Measurements from ENCODE around the gene RARG. TPM values are rescaled to one million over a fixed set of nuclear protein-coding genes. Genes with fewer than 3 reads are reported as not detected.

The RARG gene
- total RNA-seq, 4 donors from 2014 or later = 2.6 to 15.4 (median 7.6) TPM; not detected in 1

DNA sequence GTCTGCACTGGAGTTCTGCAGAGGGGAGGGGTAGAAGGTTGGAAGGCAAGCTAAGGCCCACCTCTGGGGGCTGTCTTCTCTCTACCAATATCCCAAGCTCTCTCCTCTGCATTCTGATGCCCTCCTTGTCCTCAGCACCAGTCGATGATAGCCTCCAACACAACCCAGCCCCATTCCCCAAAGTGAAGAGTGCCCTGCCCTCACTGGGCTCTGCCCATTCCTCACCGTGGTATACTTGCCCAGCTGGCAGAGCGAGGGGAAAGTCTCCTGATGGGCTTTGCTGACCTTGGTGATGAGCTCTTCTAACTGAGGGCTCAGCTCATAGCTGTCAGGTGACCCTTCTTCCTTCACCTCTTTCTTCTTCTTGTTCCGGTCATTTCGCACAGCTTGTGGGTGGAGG is 17.8 kb downstream of the RARG start:
- in situ Hi-C loops (cut with MboI; ENCODE audit: low pct_ligation_motif_present in 1 of 4, low pct_unique_long_range_greater_than_20kb in 1 of 4, low sequenced_read_pairs in 3 of 4) (loop anchor here in 3 of 4 donors (5.0 to 10.0 kb wide), 2 partner anchors 68 to 71 kb away; no protein-coding TSS in a partner anchor), intact Hi-C loops (cut with DNase I; ENCODE audit: low total_unique reads) (no loop called here)
- peak overlapping the region in 1 of 4 donors; percentile 4 for H3K27ac ChIP-seq
- peaks cover 0 to 9% (median 0%) of the 10 kb centered on the region in 4 donors for H3K36me3 ChIP-seq
- TF ChIP-seq POLR2A (IDR thresholded peaks at IDR 0.05) (no peak), POLR2AphosphoS5 (IDR thresholded peaks at IDR 0.05) (no peak), EP300 (IDR thresholded peaks at IDR 0.05; ENCODE audit: low read depth) (no peak)
- TF ChIP-seq, protein P1, sequence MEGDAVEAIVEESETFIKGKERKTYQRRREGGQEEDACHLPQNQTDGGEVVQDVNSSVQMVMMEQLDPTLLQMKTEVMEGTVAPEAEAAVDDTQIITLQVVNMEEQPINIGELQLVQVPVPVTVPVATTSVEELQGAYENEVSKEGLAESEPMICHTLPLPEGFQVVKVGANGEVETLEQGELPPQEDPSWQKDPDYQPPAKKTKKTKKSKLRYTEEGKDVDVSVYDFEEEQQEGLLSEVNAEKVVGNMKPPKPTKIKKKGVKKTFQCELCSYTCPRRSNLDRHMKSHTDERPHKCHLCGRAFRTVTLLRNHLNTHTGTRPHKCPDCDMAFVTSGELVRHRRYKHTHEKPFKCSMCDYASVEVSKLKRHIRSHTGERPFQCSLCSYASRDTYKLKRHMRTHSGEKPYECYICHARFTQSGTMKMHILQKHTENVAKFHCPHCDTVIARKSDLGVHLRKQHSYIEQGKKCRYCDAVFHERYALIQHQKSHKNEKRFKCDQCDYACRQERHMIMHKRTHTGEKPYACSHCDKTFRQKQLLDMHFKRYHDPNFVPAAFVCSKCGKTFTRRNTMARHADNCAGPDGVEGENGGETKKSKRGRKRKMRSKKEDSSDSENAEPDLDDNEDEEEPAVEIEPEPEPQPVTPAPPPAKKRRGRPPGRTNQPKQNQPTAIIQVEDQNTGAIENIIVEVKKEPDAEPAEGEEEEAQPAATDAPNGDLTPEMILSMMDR (IDR thresholded peaks at IDR 0.05) = no peak
- no peak for DNase-seq
- 88 to 100% methylated on average over 1 to 5 of the region's 5 CpGs for WGBS, 2 donors (ENCODE audit: low coverage in 1 of 2)
- no peaks in the 10 kb centered on the region for H3K9me3 ChIP-seq
- peaks cover 24 to 40% (median 26%) of the 10 kb centered on the region in 4 donors for H3K4me1 ChIP-seq
- no peaks in the 10 kb centered on the region for H3K27me3 ChIP-seq
- no peak overlapping the region for H3K4me3 ChIP-seq

DNA sequence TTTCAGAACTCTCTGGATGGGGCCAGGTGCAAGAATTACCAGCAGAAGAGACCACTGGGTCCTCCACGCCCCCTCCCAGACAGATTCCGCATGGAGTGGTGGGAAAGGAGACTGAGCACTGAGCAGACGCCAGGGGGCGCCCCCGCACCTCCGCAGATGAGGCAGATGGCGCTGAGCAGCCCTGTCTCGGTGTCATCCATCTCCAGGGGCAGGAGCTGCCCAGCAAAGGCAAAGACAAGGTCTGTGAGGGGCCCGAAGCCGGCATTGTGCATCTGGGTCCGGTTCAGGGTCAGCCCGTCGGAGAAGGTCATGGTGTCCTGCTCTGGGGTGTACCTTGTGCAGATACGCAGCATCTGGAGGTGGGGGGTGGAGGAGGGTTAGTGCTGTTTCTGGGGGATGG is 18.7 kb downstream of the RARG start:
- Histone ChIP-seq H3K4me1 (peaks cover 20 to 40% (median 22%) of the 10 kb centered on the region in 4 donors), H3K4me3 (no peak overlapping the region), H3K36me3 (peaks cover 0 to 9% (median 0%) of the 10 kb centered on the region in 4 donors), H3K27ac (peak overlapping the region in 1 of 4 donors; percentile 4), H3K9me3 (no peaks in the 10 kb centered on the region), H3K27me3 (no peaks in the 10 kb centered on the region)
- in situ Hi-C loops (cut with MboI; ENCODE audit: low pct_ligation_motif_present in 1 of 4, low pct_unique_long_range_greater_than_20kb in 1 of 4, low sequenced_read_pairs in 3 of 4) (loop anchor here in 3 of 4 donors (5.0 to 10.0 kb wide), 2 partner anchors 69 to 71 kb away; no protein-coding TSS in a partner anchor), intact Hi-C loops (cut with DNase I; ENCODE audit: low total_unique reads) (no loop called here)
- WGBS, 2 donors (ENCODE audit: low coverage in 1 of 2) = 9% methylated on average over 14 of the region's 14 CpGs; no CpG with 5 or more reads in 1 of the 2 donors
- peak; percentile 87 for DNase-seq
- peak in 1 of 3 donors; percentile 11 for TF ChIP-seq POLR2AphosphoS5 (IDR thresholded peaks at IDR 0.05)
- no peak for TF ChIP-seq EP300 (IDR thresholded peaks at IDR 0.05; ENCODE audit: low read depth)
- TF ChIP-seq, protein P1 (IDR thresholded peaks at IDR 0.05) = peak; percentile 92 to 97 (median 95)

DNA sequence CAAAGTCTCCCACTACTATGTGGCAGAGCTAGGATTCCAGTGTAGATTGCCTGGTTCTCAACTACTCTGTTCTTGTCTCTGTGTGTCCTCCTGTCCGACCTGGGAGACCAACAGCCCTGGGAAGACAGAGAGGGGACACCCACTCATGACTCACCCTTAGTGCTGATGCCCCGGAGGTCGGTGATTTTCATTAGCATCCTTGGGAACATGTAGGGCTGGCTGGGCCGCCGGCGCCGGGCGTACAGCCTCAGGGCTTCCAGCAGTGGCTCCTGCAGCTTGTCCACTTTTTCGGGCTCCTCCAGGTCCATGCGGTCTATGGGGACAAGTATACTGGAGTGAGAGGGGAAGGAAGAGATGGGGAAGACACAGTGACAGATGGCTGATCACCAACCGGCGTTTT is 19.1 kb downstream of the RARG start:
- intact Hi-C loops (cut with DNase I; ENCODE audit: low total_unique reads) (no loop called here), in situ Hi-C loops (cut with MboI; ENCODE audit: low pct_ligation_motif_present in 1 of 4, low pct_unique_long_range_greater_than_20kb in 1 of 4, low sequenced_read_pairs in 3 of 4) (loop anchor here in 3 of 4 donors (5.0 to 10.0 kb wide), 2 partner anchors 69 to 72 kb away; no protein-coding TSS in a partner anchor)
- Histone ChIP-seq H3K27ac (no peak overlapping the region), H3K27me3 (no peaks in the 10 kb centered on the region), H3K9me3 (no peaks in the 10 kb centered on the region), H3K36me3 (peaks cover 0 to 9% (median 0%) of the 10 kb centered on the region in 4 donors), H3K4me1 (peaks cover 16 to 40% (median 19%) of the 10 kb centered on the region in 4 donors), H3K4me3 (no peak overlapping the region)
- WGBS, 2 donors (ENCODE audit: low coverage in 1 of 2) = 55% methylated on average over 12 of the region's 12 CpGs; no CpG with 5 or more reads in 1 of the 2 donors
- TF ChIP-seq, protein P1 (IDR thresholded peaks at IDR 0.05) = no peak
- TF ChIP-seq POLR2A (IDR thresholded peaks at IDR 0.05) (no peak), POLR2AphosphoS5 (IDR thresholded peaks at IDR 0.05) (no peak)
- no peak for DNase-seq

DNA sequence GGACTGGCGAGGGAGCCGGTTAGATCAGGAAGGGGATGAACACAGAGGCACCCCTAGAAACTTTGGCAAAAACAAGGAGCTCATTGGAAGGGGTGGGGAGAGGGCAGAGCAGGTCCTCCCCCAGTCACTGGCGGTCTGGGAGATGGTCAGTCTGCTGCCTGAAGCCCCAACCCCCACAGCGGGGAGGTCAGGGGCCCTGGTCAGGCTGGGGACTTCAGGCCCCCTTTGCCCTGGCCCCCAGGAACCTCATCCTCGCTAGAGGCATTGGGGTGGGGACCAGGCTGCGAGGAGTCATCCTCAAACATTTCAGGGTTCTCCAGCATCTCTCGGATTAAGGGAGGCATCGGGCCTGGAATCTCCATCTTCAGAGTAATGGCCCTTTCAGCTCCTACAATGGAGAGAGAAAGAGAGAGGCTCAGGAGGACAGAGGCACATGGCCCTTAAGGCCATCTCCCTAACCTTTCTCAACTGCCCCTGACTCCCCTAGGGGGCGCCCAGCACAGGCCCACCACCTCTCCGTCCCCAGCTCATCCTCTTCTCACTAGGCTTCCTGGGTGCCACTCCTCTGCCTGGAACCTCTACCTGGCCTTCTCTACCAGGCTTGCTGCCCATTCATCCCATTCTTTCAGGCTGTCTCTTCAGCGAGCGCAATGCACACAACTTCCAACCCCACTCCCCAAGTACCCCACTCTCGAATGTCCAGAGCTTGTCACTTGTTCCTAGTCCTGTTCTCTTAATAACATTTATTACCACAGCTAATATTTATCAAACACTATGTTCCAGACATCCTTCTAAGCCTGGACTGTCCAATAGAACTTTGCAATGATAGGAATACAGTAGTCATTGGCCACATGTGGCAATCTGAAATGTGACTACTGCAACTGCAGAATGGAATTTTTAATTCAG is 20.3 kb downstream of the RARG start:
- Histone ChIP-seq H3K27me3 (no peaks in the 10 kb centered on the region), H3K36me3 (peaks cover 0 to 9% (median 0%) of the 10 kb centered on the region in 4 donors), H3K27ac (no peak overlapping the region), H3K9me3 (no peaks in the 10 kb centered on the region), H3K4me1 (peaks cover 4 to 40% (median 13%) of the 10 kb centered on the region in 4 donors), H3K4me3 (no peak overlapping the region)
- in situ Hi-C loops (cut with MboI; ENCODE audit: low pct_ligation_motif_present in 1 of 4, low pct_unique_long_range_greater_than_20kb in 1 of 4, low sequenced_read_pairs in 3 of 4) (loop anchor here in 3 of 4 donors (5.0 to 10.0 kb wide), 2 partner anchors 71 to 73 kb away; no protein-coding TSS in a partner anchor), intact Hi-C loops (cut with DNase I; ENCODE audit: low total_unique reads) (no loop called here)
- no peak for DNase-seq
- no peak for TF ChIP-seq POLR2A (IDR thresholded peaks at IDR 0.05)
- TF ChIP-seq, protein P1 (IDR thresholded peaks at IDR 0.05) = peak in 2 of 5 experiments; percentile 6 to 15
- WGBS, 2 donors (ENCODE audit: low coverage in 1 of 2) = 85 to 100% methylated on average over 3 to 13 of the region's 13 CpGs

Data from transverse colon (tissue), 4 donors.